ENCODE data around the gene MYCL.
"Not testable (repeated sequence)": the region's sequence is repeated elsewhere in the genome, so short reads cannot be mapped to it uniquely, and the experiment has no call there.

The MYCL gene

DNA sequence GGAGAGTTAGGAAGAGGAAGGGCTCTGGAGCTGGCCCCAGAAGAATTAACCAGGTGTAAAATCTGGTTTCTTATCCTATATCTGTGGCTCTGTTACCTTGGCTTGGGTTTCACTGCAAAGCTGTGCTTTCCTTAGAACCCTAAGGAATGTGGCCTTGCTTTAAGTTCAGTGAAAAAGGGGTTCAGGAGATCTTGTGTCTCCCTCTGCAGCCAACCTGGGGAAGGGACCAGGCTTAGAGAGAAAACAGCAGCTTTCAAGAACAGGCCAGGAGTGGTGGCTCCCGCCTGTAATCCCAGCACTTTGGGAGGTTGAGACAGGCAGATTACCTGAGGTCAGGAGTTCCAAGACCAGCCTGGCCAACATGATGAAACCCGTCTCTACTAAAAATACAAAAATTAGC, 16.1 kb upstream of the MYCL start:
- DNase-seq, result no peak

DNA sequence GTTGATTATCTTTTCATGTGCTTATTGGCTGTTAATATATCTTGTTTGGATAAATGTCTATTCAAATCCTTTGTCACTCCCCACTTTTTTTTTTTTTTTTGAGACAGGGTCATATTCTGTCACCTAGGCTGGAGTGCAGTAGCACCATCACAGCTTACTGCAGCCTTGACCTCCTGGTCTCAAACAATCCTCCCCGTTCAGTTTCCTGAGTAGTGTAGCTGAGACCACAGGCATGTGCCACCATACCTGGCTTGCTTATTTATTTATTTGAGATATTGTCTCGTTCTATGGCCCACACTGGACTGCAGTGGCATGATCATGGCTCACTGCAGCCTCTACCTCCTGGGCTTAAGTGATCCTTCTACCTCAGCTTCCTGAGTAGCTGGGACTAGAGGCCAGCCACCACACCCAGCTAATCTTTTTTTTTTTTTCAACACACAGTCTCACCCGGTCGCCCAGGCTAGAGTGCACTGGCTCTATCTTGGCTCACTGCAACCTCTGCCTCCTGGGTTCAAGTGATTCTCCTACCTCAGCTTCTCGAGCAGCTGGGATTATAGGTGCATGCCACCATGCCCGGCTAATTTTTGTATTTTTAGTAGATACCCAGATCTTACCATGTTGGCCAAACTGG, 13.9 kb upstream of the MYCL start:
- no peak for DNase-seq

DNA sequence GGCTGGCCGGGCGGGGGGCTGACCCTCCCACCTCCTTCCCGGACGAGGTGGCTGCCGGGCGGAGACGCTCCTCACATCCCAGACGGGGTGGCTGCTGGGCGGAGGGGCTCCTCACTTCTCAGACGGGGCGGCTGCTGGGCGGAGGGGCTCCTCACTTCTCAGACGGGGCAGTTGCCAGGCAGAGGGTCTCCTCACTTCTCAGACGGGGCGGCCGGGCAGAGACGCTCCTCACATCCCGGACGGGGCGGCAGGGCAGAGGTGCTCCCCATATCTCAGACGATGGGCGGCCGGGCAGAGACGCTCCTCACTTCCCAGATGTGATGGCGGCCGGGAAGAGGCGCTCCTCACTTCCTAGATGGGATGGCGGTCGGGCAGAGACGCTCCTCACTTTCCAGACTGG, 11.4 kb upstream of the MYCL start:
- DNase-seq, result not testable (repeated sequence)

DNA sequence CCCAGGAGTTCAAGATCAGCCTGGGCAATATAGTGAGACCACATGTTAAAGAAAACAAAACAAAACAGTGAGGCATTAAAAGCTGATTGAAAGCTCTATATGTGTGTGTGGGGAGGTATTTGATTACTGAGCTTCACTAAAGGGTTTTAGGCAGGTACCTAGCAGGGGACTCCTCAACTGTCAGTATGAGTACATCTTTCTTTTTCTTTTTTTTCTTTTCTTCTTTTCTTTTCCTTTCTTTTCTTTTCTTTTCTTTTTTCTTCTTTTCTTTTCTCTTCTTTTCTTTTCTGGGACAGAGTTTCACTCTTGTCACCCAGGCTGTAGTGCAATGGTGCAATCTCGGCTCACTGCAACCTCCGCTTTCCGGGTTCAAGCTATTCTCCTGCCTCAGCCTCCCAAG, 8.5 kb upstream of the MYCL start:
- no peak for DNase-seq

DNA sequence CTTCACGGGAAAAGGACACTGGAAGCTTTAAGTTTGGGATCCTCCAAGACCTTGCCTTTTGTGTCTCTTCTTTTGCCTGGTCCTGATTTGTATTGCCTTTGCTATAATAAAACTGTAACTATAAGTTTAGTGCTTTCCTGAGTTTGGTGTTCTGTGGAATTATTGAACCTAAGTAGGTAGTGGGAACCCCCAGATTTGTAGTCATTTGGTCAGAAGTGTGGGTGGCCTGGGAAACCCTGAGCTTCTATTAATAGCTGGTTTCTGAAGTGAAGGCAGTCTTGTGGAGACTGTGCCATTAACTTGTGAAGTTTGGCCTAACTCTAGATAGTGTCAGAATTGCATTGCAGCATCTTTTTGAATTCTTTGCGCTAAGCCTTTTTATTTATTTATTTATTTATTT, 6.8 kb upstream of the MYCL start:
- no peak for DNase-seq

DNA sequence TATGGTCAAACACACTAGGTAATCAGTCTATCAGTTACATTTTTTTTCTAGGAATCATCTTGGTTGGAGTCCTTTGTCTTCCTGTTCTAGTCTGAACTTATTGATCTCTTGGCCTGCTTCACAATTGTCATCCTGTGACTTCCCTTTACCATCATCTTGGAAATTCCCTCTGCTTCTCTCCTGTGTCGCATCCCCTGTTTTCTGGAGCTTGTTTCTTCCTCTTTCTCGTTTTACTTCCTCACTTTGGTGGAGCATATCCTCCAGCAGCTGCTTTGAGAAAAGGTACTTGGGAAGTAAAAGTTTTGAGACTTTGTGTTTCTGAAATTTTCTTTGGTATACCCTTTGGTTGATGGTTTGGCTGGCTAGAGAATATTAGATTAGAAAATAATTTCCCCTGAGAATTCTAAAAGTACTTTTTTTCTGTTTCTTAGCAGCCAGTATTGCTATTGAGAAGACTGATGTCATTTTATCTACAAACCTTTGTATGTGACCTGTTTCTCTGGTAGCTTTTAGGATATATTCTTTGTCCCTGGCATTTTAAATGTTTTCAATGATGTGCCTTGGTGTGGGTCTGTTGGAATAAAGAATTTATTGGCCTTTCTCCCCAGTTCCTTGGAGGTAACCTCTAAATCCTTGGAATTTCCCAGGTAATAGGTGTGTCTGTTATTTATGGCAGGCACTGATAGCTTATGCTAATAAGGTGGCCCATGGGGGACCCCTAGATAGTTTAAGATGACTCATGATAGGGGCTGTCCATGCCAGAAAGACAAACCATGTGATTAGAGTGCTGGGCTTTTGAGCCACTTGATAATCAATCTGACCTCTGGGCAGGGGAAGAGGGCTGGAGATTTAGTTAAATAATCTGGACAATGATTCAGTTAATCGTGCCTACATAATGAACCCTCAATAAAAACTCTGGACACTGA, 6.1 kb upstream of the MYCL start:
- DNase-seq, result no peak

DNA sequence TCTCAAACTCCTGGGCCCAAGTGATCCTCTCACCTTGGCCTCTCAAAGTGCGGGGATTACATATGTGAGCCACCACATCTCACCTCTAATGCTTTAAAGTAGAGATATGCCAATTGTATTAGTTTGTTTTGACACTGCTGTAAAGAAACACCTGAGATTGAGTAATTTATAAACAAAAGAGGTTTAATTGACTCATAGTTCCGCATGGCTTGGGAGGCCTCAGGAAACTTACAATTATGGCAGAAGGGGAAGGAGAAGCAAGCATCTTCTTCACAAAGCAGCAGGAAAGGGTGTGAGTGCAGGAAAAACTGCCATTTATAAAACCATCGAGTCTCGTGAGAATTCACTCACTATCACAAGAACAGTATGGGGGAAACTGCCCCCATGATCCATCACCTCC, 3.5 kb upstream of the MYCL start:
- no peak for DNase-seq

DNA sequence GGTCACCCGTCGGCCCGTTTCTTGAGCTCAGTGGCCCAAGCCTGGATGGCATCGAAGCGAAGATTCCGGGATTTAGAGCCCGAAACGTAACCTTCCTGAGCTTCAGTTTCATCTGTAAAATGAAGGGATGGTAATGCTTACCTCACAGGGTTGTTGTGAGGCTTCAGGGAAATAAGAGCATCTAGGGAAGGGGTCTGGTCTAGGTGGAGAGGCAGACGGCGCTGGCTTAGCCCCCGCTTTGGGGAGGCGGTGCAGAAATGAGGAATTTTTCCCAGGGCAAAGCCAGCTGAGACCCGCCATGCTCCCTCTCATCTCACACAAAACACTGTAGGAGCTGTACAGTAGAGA, 717 bp upstream of the MYCL start:
- no peak for DNase-seq

DNA sequence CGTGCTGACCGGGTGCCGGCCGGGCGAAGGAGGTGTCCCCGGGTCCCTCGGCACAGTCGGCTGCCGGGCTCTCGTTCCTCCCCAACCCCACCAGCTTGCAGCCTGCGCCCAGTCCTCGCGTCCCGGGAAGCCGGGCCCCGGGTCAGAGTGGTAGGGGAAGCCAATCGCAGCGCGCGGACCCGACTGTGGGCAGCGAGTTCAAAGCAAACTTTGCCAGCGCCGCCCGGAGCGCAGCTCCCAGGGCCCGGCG, 328 bp downstream of the MYCL start:
- peak; percentile 79 for DNase-seq

DNA sequence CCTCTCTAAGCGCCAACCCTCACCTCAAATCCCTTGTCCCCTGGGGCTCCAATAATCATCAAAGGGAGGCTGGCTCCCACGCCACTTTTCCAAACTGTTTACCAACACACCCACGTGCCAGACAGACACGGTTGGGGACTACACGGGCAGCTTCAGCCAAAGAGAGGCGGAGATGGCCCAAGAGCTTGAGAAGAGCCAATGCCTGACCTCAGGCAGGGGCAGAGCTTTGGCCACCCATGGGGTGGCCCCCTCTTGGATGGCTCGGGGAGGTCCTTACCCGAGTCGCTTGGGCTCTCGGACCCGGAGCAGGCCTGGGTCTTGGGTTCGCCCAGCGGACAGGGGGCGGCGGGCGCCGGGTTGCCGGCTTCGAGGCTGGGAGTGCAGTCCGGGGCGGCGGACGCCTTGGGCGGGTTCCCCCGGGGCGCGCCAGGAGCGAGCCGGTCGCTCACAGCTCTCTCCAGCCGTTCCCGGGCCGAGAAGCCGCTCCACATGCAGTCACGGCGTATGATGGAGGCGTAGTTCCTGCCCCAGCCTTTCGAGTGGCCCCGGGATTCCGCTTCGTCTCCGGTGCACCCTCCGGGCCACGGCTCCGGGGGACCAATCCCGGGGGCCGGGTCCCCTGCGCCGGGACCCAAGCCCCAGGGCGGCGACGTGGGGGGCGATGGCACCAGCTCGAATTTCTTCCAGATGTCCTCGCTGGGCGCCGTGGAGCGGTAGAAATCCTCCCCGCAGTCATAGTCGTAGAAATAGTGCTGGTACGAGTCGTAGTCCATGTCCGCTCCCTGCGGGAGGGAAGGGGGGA, 854 bp downstream of the MYCL start:
- peak; percentile 55 for DNase-seq

DNA sequence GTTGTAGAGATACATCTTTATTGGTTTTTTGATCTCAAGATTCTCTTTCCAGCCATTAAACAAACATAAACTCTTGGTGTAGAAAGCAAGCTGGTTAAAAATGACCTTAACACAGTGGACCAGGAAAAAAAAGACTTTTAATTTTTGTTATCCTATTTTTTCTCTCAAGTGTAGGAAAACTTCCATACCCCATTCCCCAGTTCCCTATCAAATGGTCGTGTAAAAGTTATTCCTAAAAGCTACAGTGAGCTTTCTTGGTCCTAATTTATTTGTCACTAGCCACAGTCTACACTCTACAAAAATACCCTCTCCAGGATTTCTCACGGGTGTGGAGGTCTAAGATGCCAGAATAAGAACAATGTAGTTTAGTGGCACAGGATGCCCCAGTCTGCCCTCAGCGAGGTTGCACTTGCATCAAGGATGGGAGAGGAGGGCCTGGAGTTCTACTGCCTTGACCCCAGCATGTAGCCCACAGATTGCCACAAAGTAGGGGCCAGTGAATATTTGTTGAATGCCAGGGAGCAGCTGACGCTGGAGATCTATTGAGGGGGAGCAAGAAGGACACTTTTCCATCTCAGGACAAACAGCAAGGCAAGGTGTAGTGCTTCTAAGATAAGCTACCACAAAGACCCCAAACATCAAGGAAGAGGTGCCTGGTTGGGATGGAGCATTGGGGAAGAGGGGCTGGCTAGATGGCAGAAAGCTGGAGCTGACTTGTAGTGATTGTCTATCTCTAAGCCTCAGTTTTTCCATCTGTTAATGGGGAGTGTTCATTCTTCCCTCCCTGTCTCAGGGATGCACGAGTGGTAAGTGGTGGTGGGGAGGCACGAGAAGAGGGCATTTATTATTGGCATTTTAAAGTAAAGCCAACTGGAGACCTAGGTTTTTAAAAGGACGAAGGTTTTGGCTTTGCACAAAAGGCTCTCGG, 1.8 kb downstream of the MYCL start:
- DNase-seq, result no peak

DNA sequence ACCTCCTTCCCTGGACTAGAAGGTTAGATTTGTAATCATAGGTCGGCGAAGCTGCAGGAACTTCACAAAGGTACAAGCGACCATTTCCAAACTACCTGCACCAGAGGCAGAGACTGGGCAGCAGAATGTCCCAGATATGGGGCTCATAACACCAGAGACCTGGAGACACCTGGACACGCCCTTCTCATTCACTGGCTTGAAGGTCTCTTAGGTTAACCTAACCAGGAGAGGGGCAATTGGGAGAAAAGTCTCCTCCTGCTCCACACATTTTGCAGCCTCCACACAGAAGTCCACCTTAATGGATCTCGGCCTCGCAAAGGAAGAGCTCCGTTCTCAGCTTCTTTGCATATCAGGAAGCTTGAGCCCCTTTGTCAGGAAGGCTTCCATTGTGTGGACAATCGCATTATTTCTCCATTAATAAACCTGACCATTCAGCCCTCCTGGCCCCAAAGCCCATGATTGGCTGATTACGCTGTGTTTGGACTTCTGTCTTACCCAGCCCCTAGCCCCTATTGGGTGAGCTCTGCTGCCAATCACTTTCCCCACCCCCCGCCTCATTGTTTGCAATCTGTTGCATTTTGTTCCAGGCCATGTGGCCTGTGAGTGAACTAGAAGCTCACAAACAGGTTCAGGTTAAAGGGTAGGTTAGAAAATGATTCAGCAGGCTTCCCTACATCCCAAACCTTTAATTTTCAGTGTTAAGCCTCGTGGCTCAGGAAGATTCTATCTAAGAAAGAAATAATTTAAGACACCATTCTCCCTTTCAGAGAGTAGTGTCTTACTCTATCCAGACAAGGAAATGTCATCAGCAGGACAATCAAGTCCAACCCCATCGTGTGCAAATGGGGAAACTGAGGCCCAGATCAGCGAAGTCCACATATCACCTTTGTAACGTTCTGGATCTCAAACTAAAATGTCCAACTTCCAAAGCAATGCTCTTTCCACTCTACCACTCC, 2.8 kb downstream of the MYCL start:
- peak; percentile 65 for DNase-seq

DNA sequence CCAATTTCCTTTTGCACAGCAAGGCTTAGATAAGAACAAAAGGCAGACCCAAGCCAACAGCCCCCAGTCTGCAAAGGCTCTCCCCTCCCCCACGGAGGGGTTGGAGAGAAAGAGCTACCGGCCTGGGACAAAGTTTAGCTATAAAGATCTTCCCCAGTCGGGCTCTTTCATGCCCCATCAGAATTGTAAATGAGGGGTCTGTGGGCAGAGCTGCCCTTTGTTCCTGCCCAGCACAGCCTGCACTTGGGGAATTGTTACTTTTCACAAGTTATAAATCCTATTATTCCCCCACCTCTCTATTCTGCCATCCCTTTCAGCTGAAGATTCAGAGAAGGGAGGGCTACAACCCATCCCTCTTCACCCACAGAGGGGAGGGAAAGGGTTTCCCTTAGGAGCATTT, 3.5 kb downstream of the MYCL start:
- no peak for DNase-seq

DNA sequence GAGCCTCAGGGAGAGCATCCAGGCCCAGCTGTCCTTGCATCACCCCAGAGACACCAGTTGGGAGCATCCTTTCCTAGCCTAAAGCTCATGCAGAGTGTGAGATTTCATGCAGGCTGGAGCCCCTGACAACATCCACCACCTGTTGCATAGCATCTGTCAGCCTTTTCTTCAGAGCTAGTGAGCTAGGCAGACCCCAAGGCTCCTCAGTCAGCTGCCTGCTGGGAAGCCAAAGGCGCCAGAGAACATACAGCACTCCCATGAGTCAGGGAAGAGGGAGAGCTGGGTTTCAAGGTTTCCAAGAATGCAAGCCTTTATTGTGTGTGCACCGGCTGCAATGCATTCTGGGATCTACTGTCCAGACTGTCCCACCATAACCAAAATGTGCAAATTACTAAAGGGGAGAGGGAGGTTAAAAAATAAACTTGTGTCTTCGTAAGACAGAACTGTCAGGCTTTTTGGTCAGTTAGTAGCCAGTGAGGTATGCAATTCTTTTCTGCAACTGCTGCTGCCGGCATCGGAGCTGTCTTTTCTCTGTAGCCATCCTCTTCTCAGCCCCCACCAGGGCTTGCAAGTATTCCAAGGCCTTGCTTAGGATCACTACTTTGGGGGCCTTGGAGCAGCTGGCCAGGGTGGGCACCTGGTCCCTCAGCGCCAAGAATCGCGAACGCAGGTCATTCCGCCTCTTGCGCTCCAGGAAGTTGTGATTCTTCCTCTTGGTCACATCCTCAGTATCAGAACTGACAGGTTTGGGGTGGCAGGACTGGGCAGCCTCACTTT, 4.6 kb downstream of the MYCL start:
- DNase-seq, result no peak

DNA sequence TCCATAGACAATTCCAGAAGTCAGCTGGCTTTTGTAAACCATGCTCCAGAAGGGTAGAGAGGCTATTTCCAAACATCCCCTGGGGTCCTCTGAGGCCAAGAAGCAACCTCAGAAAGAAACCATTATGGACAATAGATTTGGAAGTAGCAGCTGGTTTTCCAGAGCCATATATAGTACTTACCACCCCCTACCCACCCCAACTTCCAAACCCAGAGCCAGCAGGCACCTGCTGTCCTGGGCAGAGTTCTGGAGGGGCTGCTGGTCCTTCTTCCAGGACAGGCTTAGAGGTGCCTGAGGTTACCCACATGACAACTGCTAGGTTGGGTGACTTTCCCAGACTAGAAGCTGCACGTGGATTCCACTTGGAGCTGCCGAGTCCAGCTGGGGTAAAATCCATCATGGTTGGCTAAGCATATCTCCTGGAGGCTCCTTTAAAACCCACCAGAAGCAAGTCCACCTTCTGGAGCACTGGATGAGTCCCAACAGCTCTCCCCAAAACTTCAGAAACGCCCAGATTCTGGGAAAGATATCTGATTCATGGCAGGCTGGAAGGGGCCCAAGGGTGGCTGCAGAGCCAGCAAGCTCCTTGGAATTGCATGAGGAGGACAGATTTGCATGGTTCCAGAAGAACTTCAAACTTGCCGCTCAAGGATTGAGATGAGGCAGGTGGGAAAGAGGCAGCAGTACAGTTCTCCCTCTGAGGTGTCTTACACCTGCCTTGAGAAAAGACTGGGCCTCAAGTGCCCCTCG, 5.8 kb downstream of the MYCL start:
- DNase-seq, result no peak

DNA sequence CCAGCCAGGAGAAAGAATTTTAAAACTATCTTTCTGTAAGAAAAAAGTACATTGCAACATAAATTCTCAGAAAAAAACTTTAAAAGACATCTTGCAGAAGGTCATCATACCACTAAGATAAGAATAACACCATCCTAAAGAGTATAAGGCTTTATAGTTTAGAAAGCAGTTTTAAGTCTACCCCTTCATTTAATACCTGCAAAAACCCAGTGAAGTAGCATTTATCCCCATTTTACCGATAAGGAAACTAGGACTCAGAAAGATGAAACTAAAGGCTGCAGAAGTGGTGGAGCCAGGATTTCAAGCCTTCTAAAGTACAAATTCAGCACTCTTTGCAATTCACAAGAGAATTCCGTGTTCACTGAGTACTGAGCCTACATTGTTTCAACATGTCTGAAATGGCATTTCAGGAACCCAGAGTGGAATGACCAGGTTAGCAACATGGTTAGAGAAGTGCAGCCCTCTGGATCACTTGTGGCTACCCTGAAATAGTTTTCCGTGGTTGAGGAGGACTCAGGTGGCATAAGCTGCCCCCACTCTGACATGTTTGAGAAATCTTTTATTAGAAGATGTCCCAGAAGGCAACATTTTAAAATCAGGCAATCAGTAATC, 6.7 kb downstream of the MYCL start:
- no peak for DNase-seq

DNA sequence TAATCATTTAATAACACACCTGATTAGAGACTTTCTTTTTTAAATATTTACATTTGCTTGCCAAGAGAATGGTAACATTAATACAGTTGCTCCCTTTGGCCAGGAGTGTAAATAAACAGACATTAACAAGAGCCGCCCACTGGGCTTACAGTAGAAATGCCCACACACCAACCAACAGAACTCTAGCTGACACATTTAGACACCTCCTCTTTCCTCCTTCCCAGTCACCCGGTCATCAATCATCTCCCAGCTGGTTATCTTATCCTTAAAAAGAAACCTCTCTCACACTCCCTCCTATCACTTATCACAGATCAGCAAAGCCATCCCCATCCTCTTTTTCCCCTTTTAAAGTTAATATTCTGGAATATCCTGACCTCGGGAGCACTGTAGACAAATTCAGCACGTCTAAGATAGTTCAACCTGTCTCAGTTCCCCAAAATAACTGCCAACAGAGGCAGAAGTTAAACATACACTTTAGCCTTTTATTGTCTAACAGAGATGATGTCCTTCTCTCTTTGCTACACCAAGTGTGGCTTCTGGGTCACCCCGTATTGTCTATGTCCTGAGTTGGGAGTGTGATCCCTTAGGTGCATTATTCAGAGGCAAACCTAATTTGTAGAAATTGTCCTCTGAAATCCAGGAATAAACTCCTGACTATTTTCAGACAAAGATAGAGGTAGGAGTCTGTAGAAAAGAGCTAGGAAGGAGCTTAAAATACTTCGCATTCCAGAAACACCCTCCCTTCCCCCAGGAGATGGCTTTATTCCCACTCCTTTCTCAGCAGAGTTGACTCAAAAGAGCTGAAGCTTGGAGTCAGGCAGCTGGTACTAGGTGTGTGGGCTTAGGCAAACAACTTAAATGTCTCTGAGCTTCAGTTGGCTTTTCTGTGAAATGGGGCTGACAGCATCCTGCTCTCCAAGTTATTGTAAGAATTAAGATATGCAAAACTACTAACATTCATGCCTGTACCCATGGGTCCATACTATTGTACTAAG, 8.8 kb downstream of the MYCL start:
- DNase-seq, result no peak

DNA sequence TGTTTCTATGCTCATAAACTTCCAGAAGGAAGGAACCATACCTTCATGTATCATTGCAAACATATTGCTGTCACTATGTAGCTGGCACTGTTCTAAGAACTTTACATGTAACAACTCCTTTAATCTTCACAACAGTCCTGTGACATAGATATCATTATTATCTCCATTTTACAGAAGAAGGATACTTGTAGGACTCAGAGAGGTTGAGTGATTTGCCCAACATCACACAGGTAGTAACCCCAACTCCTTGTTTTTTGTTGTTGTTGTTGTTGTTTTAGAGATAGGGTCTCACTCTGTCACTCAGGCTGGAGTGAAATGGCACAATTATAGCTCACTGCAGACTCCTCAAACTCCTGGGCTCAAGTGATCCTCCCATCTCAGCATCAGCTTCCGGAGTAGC, 10.8 kb downstream of the MYCL start:
- DNase-seq, result no peak

DNA sequence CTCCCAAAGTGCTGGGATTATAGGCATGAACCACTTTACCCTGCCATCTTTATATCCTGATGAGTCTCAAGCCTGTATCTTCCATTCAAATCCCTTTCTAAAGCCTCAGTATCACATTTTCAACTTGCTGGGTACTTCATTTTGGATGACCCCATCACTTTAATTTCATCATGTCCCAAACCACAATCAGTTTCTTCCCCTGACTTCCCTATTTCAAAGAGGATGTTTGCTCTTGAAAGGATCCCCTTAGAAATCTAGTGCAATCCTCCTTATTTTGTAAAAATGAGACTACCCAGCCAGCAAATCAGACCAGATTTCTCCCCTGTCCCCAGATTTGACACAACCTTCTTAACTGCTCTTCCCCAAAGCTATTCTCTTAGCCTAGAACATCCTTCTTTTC, 11.4 kb downstream of the MYCL start:
- DNase-seq, result no peak

All from NCI-H526 treated with DMSO at 0.1 percent for 48 hours (cell line).